ENCODE results near the gene MAGI2.
"Not testable (repeated sequence)": the region's sequence is repeated elsewhere in the genome, so short reads cannot be mapped to it uniquely, and the experiment has no call there.

The MAGI2 gene

GRCh38 chr7:78006063-78006755, 1447.3 kb downstream of the MAGI2 start:
- no peak for DNase-seq (ENCODE audit: low read depth, low spot score)

- DNase-seq (ENCODE audit: low read depth, low spot score) = no peak
Measured at GRCh38 chr7:78002715-78003114, 1450.8 kb downstream of the MAGI2 start.

GRCh38 chr7:78002021-78002420, 1451.4 kb downstream of the MAGI2 start:
- no peak for DNase-seq (ENCODE audit: low read depth, low spot score)

- DNase-seq (ENCODE audit: low read depth, low spot score) = not testable (repeated sequence)
Measured at GRCh38 chr7:77999168-77999567, 1454.3 kb downstream of the MAGI2 start.

GRCh38 chr7:77995717-77996116, 1457.8 kb downstream of the MAGI2 start:
- DNase-seq (ENCODE audit: low read depth, low spot score) = no peak

GRCh38 chr7:77993838-77994237, 1459.6 kb downstream of the MAGI2 start:
- DNase-seq (ENCODE audit: low read depth, low spot score) = no peak

GRCh38 chr7:77991656-77992055, 1461.8 kb downstream of the MAGI2 start:
- no peak for DNase-seq (ENCODE audit: low read depth, low spot score)

- DNase-seq (ENCODE audit: low read depth, low spot score) = peak; percentile 45
Measured at GRCh38 chr7:77989981-77990566, 1463.4 kb downstream of the MAGI2 start.

- DNase-seq (ENCODE audit: low read depth, low spot score) = no peak
Measured at GRCh38 chr7:77985974-77986339, 1467.5 kb downstream of the MAGI2 start.

GRCh38 chr7:77985232-77985973, 1468.1 kb downstream of the MAGI2 start:
- no peak for DNase-seq (ENCODE audit: low read depth, low spot score)

GRCh38 chr7:77983973-77984372, 1469.5 kb downstream of the MAGI2 start:
- DNase-seq (ENCODE audit: low read depth, low spot score) = no peak

- no peak for DNase-seq (ENCODE audit: low read depth, low spot score)
Measured at GRCh38 chr7:77982926-77983550, 1470.4 kb downstream of the MAGI2 start.

- DNase-seq (ENCODE audit: low read depth, low spot score) = no peak
Measured at GRCh38 chr7:77980087-77980713, 1473.3 kb downstream of the MAGI2 start.

GRCh38 chr7:77979219-77979618, 1474.2 kb downstream of the MAGI2 start:
- DNase-seq (ENCODE audit: low read depth, low spot score) = no peak

GRCh38 chr7:77975672-77976480, 1477.6 kb downstream of the MAGI2 start:
- no peak for DNase-seq (ENCODE audit: low read depth, low spot score)

- no peak for DNase-seq (ENCODE audit: low read depth, low spot score)
Measured at GRCh38 chr7:77971726-77972125, 1481.7 kb downstream of the MAGI2 start.

GRCh38 chr7:77967429-77967828, 1486.0 kb downstream of the MAGI2 start:
- DNase-seq (ENCODE audit: low read depth, low spot score) = no peak
